IMR-90 (cell line): Measurements from ENCODE around the gene GPR153.

Source experiments
- CTCF ChIP-seq: conservative IDR thresholded peaks from 2 replicates; pipeline ENCODE4 v1.5.1; 2012; ENCODE audit warnings: mild to moderate bottlenecking, low read depth, low read length, improper control_type of control experiment
- POLR2A ChIP-seq: IDR thresholded peaks from 2 replicates; pipeline ENCODE4 v1.6.1; 2012; ENCODE audit warnings: mild to moderate bottlenecking, low read depth, low read length
- RAD21 ChIP-seq: IDR thresholded peaks from 2 replicates; pipeline ENCODE4 v1.6.1; 2012; ENCODE audit warnings: low read length, improper control_type of control experiment
- SMC3 ChIP-seq: fragments of 150-350 bp; IDR thresholded peaks from 2 replicates; pipeline ENCODE4 v1.6.1; 2016; ENCODE audit warnings: low read depth, mild to moderate bottlenecking, antibody characterized with exemption, low read length, moderate library complexity

- TF ChIP-seq CTCF (no peak), RAD21 (no peak), POLR2A (no peak), SMC3 (no peak)
These were observed 26.2 kb downstream of the GPR153 start for GRCh38 chr1:6234502-6235295.
